NCI-H1930 (cell line): Measurements from ENCODE around the gene ABCG1.

Experiments used
- DNase-seq, 2 experiments: peaks; one replicate each; lab custom pipeline; 2025; lab: John Stamatoyannopoulos, UW

The ABCG1 gene

DNA sequence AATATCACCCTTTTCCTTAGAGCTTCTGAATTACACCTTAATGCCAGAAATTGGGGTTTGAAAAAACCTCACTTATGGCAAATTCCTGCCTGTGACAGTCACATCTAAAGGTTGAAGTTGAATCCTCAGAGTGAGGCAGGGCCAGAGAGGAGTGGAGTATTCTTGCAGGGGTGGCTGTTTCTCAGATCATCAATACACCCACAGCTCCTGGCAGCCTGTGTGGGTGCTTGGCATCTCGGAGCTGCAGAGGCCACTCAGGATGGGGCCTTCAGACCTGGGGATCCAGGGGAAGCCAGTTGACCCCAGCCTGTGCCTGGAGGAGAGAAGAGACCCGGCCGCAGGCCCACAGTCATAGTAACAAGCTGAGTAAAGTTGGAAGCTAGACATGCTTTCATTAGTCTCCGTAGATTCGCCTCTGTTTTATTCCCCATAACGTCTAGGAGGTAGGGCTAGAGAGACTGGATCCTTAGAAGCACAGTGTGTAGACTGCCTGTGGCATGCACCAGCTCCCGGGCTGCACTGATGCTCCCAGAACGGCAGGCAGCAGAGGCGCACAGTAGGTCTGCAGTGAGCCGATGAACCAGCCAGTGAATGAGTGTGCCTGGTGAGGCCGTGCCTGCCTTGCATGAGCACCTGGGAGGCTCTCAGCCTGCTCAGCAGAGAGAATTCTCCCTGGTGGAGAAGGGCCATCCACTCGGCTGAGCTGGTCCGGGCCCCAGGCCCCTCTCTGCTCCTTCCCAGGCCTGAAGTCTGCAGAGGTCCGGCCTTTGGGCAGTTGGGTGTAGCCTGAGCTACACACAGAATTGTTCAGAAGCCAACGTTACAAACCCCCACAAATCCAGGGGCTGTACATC is 53.4 kb downstream of the ABCG1 start:
- no peak for DNase-seq

DNA sequence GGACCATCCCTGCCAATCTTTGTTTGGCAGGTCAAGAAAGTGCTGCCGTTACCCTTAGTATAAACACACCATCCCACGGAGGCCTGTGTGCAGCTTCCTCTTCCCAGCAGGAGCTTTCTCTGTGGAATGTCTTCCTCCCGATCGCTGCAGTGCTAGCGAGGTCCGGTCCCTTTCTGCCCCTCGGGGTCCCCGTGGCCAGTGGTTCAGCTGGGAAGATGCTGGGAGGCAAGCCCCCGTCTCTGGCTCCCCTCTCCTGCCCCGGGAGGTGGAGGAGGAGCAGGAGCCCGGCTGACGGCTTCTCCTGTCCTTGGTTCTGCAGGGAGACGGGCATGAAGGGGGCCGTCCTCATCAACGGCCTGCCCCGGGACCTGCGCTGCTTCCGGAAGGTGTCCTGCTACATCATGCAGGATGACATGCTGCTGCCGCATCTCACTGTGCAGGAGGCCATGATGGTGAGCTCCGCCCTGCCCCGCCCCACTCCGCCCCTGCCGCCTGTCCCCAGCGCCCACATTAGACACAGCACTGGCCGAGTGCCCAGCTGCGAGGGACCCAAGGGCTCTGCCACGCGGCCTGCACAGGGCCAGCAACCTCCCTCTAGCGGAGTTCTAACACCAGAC is 54.2 kb downstream of the ABCG1 start:
- no peak for DNase-seq

DNA sequence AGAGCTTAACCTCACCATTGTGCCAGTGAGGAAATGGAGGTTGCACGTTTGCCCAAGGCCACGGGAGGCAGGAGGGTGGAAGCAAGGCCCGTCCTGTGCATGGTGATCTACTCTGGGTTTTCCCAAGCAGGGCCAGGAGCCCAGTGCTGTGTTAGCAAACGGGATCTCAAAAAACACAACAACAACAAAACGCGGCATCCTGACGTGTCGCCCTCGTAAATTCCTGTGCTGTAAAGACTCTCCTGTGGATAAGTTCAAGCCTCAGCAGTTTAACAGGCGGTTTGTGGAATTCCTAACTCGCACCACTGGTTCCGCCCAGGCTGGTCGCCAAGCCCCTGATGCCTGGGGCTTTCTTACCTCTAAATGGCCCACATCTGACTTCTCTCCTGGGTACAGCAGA is 57.1 kb downstream of the ABCG1 start:
- DNase-seq, result no peak

DNA sequence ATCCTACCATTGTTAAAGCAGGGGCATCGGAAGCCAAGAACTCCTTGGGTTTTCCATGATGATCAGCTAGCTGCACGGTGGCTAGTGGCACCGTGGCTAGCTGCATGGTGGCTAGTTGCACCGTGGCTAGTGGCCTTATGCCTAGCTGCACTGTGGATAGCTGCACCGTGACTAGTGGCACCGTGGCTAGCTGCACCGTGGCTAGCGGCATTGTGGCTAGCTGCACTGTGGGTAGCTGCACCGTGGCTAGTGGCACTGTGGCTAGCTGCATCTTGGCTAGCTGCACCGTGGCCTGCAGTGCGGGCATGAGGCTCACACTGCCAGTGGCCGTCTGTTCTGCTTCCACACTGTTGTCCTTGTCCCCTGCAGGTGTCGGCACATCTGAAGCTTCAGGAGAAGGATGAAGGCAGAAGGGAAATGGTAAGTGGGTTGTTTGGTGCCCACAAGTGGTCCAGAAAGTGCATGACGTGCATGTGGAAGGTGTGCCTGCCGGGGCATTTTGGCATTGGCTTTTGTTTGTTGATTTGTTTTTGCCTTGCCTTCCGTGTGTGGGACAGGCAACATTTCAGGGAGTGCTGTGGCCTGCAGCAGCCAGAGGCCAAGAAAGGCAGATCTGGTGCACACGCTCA is 57.7 kb downstream of the ABCG1 start:
- DNase-seq, result no peak

DNA sequence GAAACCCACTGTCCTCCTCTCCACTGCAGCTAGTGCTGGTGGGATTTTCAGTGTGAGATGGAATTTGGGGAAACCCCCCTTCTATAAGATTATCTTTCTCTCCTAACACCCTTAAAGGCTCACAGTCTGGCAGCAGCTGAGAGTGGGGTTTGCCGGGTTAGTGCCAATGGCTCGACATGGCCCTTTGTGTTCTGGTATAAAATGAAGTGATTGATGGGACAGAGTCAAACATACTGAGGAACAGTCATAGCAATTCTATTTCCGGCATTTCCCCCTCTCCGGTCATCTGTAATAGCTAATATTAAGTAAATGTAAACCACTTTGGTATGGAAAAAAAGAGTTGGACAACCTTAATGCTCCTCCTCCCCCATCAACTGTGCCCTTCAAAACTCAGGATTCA is 58.7 kb downstream of the ABCG1 start:
- no peak for DNase-seq

DNA sequence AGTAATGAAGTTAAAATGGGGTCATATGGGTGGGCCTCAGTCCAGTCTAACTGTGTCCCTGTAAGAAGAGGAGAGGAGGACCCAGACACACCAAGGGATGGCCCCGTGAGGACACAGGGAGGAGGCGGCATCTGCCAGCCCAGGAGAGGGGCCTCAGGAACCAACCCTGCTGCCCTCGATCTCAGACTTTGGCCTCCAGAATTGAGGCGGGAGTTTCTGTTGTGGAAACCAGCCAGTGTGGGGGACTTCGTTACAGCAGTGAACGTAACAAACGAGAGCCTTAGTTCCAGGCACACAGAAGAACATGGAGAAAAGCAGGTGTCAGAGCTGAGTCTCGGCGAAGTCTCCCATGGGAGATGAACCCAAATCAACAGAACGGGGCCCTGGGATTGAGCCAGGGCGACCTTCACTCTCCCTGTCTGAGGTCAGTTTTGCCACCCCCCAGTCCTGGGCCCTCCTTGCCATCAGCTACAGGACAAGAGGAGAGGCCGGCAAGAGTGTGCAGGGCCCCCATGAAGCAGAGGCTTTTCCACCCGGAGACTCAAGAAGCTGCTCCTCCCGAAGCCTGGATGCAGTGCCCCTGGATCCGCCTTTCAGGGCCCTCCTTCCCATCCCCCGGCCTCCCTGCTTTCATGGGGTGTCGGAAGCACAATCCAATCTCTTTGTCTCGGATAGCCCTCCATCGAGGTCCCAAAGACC is 59.7 kb downstream of the ABCG1 start:
- DNase-seq, result no peak

DNA sequence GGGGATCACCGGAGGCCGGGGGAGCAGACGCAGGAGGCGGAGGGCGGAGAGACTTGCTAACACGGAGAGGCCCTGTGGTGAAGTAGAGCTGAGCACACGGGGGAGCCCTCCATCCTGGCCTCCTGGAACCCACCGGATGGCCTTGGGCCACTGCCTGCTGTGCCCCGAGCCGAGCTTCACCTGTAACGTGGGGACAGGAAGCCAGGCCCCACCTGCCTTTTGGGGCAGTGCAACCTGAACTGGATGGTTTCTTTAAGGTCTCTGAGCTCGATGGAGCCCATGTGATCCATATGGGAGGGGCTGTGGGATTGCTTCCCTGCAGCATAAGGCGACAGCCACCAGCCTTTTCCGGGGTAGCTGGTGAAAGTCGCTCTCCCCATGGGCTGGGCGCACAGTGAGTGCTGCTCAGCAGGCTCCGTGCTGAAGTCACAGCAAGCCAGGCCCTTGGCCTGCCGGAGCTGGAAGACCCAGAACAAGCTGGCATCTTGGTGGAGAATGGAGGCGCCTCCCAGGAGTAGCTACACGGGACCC is 60.5 kb downstream of the ABCG1 start:
- DNase-seq, result no peak

DNA sequence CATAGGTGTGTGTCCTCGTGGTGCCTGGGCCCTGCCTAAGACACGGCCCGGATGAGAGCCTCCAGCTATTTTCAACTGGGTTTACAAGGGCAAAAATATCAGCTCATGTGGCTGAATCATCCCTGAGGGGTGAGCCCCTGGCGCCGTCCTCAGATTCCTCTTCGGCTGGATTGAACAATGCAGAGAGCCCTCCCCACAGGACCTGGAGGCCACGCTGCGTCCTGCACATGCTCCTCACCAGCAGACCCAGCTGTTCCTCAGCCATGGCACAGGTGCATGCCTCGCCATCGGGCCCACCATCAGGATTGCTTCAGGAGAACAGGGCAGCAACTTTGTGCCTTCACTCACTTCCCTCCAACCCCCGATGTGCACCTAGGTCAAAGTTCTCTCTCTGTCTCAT is 60.9 kb downstream of the ABCG1 start:
- DNase-seq, result no peak

DNA sequence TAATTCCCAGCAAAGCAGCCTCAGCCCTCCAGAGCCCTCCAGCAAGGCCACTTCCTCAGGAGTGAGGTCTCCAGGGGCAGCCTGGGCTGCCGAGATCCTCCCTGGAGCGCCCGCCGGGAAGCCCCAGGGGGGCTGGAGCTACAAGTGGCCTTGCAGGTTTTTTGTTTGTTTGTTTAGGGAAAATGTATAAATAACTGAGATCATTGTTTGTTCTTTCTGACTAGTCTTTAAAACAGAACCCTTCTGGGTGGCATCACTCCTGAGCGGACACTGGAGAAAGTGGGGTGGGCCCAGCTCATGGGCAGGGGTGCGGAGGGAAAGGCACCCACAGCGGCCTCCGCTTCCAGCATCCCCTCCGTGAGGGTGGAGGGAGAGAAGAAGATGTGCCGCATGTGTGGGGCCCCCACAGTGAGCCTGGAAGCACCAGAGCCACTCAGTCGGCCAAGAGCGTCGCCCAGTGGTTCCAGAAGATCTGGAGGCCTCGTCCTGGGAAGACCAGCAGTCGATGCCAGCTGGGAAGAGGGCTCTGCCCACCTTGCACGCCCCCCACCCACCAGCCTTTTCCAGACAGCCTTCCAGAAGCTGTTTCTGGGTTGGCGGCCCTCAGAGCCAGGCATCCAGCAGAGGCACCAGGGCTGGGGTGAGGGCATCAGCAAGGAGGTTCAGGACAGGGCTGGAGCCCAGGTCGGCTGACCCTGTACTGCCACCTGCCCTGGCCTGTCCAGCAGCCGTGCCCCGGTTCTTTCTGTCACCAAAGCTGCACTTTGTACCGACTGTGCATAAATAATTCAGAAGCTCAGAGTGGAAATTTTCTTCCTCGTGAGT is 61.6 kb downstream of the ABCG1 start:
- DNase-seq, result no peak

DNA sequence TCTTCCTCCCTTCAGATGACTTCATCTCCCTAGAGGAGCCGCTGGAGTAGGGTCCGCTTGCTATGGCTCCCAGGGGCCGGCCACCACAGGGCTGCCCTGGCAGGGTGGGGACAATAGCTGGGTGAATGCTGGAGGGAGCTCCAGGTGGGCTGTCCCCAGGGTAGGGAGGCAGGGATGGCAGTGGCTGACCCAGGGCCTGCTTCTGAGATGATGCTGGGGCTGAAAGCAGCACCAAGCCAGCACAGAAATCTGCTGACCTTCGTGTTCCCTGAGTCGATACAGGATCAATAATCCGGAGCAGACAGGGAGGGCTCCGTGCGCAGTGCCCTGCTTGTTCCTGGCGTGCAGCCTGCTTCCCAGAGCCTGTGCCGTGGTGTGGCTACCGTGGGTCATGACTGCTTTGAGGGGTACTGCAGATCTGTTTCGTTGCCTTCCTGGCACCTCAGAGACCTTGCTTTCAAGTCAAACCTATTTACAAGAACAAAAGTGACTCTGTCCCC is 62.3 kb downstream of the ABCG1 start:
- DNase-seq, result no peak

DNA sequence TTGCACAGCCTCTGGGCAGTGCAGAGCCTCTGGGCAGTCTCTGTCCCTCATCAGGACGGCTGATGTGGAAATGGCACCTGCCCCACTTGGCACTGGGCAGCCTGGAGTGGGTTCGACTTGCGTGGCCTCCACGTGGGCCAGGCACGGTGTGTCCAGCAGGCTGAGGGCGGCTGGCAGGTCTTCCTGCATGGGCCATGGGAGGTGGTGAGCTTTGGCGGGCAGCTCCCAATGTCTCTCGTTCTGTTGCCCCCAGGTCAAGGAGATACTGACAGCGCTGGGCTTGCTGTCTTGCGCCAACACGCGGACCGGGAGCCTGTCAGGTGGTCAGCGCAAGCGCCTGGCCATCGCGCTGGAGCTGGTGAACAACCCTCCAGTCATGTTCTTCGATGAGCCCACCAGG is 63.1 kb downstream of the ABCG1 start:
- no peak for DNase-seq

DNA sequence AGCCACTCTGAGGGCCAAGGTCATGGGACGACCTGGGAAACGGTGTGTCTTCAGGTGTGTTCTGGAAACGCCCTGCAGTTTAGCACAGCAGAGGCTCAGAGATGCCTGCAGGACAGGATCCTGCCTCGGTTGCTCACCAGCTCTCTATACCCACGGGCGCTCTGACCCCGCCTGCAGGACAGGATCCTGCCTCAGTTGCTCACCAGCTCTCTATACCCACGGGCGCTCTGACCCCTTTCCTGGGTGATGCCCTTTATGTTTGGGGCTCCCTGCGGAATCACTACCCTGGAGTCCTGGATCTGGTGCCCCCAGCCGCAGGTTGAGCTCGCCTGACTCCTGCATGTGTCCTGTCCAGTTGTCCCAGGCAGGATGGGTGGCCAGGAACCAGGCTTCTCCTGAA is 63.8 kb downstream of the ABCG1 start:
- DNase-seq, result no peak

DNA sequence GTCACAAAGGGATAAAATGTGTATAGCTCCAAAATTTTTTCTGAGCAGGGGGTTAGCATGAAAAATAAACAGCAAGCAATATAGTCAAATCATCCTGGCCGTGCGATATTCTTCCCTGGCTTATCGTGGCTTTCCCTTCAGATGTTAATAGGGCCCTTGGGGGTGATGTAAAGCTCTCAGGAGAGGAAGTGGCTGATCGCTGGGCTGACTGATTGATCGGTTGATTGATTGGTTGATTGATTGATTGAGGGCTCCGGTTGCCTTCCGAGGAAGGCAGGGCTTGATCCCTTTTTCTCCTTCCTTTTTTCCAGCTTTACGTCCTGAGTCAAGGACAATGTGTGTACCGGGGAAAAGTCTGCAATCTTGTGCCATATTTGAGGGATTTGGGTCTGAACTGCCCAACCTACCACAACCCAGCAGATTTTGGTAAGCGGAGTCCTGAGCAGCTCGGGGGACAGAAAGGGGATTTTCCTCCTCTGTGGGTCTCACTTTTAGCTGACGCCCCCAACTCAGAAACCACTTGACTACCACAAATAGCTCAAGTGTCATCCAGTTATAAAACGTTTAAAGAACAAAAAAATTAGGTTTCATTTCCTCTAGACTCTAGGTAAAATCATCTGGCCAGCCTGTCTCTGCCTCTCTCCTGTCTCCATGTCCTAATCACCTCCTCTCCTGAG is 66.8 kb downstream of the ABCG1 start:
- DNase-seq, result no peak

DNA sequence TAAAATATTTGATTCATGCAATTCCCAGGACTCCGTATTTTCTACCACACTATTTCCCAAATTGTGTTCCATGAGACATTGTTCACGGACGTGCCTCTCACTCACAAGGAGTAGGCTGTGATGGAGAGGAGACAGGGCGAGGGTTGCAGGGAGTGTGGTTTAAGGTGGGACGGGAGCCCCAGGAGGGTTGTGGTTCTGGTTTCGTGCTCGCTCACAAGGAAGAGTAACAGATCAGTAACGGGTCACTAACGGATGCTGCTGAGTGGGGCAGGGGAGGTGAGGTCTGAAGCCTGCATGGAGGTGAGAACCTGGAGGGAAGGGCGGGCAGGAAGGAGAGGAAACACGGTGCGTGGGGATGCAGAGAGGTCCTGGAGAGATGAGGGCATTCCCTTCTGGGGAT is 67.5 kb downstream of the ABCG1 start:
- no peak for DNase-seq

DNA sequence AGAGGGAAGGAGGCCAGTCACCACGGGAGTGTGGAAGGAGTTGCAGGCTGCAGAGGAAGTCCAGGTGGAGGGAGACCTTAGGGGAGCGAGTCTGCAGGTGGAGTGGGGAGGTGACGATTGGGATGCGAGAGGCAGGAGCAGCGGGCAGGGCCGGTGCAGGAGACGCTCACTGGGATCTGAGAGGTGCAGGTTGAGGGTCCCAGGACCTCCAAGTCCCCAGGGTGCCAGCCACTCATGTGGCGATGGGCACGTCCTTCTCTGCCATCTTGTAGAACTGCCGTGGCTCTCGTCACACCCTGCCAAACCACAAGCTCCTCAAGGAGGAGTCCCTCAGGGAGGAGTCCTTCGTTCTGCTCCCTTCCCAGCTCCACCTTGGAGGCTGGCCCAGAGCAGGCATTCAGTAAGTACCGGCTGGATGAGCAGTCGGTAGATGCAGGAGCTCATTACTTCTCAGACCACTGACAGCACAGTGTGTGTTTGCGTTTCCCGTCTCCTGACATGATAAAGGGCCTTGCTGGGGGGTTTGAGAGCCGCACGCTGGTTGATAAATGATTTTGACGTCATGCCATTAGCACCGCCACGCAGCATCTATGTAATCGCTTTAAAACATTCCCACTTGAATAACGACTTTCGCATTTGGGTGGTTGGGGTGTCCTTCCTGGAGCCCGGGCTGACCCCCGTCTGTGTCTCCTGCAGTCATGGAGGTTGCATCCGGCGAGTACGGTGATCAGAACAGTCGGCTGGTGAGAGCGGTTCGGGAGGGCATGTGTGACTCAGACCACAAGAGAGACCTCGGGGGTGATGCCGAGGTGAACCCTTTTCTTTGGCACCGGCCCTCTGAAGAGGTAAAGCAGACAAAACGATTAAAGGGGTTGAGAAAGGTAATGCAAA is 68.5 kb downstream of the ABCG1 start:
- no peak for DNase-seq

DNA sequence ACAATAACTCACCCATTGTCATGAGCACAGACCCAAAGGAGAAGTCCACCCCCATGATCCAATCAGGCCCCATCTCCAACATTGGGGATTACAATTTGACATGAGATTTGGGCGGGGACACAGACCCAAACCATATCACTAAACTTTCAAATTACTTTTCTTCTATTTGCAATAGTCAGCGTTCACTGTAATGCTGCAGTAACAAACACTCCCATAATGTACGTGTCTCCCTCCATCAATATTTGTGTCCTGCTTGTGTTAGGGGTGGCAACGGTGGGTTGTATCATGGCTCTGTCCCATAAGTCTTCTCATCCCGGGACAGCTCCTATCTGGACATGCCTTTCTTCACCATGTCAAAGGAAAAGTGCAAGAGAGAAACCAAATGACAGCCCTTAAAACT is 70.0 kb downstream of the ABCG1 start:
- no peak for DNase-seq

DNA sequence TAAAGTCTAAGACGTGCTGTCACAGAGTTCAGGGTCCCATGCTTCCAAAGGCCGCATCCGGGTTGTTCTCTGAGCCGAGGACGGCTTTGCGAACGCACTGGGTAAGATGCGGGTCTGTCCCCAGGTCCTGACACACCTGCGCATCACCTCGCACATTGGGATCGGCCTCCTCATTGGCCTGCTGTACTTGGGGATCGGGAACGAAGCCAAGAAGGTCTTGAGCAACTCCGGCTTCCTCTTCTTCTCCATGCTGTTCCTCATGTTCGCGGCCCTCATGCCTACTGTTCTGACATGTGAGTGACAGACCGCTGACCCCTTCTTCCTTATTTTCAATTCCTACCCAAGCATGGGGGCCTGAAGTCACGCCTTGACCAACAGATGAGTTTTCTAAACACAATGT is 71.0 kb downstream of the ABCG1 start:
- no peak for DNase-seq

DNA sequence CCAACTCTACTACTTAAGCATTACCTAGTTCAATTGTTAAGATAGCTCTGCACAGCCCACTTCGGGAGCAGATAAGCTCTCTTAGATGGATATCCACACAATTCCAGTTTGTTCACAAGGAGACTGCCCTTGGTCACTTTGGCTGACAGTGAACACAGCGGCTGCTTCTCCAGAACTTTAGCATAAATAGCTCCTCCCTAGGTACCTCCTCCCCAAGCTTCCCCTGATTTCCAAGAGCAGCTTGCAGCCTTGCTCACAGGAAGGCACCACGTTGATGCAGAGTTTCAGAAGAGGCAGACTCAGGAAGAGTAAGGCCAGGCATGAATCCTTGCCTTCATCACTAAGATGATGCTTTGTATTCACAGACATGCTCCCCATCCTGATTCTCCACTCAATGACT is 71.6 kb downstream of the ABCG1 start:
- DNase-seq, result no peak

DNA sequence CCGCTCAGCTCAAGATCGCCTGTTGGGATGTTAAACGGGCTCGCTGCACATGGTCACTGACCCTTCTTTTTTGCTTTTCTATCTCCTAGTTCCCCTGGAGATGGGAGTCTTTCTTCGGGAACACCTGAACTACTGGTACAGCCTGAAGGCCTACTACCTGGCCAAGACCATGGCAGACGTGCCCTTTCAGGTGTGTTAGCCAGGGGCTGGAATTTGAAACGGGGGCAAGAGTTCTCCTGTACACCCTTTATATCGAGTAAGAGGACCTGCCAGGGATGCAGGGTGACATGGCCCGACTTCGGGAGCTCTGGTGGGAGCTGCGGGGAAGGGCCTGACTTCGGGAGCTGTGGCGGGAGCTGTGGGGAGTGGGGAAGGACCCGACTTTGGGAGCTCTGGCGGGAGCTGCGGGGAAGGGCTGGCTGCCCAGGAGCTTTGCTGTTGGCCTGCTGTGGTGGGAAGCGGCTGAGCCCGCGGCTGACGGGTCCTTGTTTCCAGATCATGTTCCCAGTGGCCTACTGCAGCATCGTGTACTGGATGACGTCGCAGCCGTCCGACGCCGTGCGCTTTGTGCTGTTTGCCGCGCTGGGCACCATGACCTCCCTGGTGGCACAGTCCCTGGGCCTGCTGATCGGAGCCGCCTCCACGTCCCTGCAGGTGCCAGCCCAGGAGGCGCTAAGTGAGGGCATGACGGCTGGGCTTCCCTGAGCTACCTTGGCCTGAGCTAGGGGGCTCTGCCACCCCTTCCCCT is 72.2 kb downstream of the ABCG1 start:
- no peak for DNase-seq
